Activated CD4-positive, alpha-beta T cell treated with anti-CD3 and anti-CD28 coated beads, Interleukin-2, amount 50 U/mL, for 48 hours (primary cell): ENCODE results near the gene NUP210.

ENCODE experiments used
- DNase-seq, 2 experiments: peaks; one replicate each; pipeline ENCODE4 v3.0.0-alpha.2; 2020

Gene NUP210

DNA sequence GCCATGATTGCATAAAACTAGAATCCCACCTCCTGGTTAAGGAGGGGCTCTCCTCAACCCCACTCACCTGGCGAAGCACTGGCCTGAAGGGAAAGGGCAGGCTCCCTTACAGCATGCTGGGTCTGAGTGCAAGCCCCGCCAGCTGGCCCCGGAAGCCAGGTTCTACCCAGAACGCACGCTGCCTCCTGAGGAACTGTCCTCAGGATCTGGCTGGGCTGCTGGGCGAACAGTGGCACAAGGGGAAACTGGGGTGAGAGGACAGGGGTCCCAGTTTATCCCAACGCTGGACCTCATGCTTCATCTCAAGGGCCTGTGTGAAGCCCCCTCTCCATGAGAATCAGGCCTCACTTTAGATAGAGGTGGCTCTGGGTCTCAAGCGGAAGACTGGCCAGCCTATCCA lies 47.5 kb downstream of the NUP210 start:
- no peak for DNase-seq

- no peak for DNase-seq
Observed at GRCh38 chr3:13372126-13372525, 48.0 kb downstream of the NUP210 start.

- DNase-seq: no peak
Observed at GRCh38 chr3:13371100-13372075, 48.7 kb downstream of the NUP210 start.

DNA sequence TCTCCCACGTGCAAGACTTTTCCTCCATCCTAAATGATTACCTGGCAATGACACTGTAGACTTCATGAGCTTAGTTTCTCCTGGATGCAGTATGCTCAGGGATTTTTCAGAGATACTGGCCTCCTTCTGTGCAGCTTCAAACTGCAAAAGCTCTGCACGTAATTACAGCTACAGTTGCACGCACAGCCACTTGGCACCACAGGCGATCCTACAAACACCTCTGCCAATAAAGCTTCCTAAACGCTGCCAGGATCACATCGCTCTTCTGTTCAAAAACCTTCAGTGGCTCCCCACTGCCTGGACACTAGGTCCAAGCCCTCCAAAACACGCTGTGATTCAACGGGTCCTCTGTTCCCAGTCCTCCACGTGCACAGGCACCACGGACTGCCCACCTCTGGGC lies 49.5 kb downstream of the NUP210 start:
- no peak for DNase-seq

- DNase-seq: no peak
Observed at GRCh38 chr3:13370055-13370454, 50.1 kb downstream of the NUP210 start.

DNA sequence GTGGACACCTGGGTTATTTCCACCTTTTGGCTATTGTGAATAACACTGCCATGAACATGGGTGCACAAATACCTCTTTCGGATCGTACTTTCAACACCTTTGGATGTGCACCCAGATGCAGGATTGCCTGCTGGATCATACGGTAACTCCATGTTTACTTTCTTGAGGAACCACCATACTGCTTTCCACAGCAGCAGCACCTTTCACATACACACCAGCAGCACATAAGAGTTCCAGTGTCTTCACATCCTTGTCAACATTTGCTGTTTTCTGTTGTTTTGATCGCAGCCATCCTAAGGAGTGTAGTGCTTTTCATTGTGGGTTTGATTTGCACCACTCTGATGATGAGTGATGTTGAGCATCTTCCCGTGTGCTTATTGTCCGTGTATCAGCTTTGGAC lies 51.3 kb downstream of the NUP210 start:
- DNase-seq: no peak

- no peak for DNase-seq
Observed at GRCh38 chr3:13367728-13368127, 52.4 kb downstream of the NUP210 start.

DNA sequence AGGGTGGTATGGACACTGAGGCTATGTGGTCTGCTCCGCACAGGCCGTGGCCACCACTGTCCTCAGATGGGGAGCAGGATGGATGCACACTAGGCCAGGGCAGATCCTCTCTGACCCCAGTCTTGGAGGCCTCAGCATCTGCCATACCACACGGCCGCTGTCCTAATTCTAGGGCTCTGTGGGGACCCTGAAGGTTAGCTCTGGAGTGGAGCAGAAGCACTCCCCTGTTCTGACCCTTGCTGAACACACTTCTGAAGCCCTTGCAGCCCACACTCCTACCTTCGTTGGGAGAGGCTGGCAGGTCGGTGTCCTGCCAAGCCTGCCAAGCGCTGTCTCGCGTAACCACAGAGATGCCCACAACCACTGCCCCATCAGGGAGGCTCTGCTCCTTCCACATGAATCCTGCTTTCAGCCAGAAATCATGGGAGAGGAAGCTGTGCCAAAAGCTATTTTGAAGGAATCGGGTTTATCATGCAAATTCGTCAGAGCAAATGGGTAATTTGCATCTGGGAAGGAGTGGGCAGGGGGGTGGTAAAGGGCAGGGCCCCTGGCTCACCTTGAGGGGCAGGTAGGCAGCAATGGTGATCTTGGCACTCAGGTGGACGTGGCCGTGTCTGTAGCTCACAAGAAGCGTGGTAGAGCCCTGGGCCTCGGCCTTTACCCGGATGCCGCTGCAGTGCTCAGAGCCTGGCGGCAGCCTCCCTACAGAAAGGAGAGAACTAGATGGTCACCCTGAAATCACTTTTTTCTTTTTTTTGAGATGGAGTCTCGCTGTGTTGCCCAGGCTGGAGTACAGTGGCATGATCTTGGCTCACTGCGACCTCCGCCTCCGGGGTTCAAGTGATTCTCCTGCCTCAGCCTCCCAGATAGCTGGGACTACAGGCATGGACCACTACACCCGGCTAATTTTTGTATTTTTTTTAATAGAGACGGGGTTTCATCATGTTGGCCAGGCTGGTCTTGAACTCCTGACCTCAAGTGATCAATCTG lies 54.4 kb downstream of the NUP210 start:
- DNase-seq: no peak

DNA sequence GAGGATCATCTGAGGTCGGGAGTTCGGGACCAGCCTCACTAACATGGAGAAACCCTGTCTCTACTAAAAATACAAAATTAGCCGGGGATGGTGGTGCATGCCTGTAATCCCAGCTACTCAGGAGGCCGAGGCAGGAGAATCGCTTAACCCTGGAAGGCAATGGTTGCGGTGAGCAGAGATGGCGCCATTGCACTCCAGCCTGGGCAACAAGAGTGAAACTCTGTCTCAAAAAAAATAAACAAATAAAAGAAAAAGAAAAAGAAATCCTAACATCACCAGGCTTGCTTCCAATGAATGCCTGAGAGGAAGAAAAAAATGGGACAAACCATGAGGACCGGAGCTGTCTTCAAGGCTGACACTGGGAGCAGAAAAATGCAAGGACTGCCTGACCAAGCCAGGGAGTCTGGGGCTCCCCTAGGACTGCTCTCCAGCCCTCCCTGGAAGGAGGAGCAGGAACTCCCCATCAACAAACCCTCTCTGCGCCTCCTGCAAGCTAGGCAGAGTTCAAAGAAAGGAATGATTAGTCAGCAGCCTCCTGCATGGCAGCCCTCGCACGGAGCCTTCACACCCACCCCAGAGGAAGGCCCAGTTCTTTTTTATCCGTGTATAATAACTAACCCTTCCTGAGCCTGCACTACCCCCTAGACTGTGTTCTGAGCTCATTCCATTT lies 55.4 kb downstream of the NUP210 start:
- DNase-seq: no peak

- DNase-seq: no peak
Observed at GRCh38 chr3:13362551-13362950, 57.6 kb downstream of the NUP210 start.

DNA sequence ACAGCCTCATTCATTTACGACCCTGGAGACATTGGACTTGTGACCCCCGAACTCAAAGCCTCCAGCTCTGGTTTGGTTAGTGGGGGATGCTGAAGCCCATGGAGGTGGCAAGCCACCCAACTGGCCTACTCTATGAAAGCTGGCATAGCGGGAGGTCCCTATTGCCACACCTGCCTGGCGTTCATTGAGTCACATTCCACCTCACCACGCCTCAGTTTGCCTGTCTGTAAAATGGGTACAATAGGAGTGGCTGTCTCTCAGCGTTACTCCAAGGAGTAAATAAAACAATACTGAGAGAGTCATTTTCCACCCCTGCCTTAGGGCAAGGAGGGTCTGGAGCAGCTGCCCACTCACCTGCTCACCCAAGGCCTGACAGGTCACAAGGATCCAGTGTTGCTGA lies 60.2 kb downstream of the NUP210 start:
- no peak for DNase-seq

DNA sequence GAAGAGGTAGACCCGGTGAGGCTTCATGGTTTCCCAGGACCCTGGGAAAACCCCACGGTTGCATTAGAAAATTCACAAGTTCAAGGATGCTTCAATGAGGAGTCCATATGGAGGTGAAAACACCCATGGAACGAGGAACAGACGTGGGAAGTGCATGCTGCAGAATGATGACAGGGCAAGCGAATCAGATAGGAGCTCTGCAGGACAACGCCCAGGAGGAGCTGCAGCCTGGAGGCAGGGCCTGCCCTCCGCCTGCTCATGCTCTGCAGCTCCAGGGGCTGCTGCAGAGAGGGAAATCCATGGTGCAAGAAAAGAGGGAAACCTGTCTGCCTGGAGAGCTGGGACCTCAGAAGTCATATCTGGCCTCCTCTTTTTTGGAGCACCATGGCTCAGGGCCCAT lies 61.5 kb downstream of the NUP210 start:
- no peak for DNase-seq

GRCh38 chr3:13358051-13358450 lies 62.1 kb downstream of the NUP210 start:
- DNase-seq: no peak

GRCh38 chr3:13357074-13357473 lies 63.0 kb downstream of the NUP210 start:
- DNase-seq: no peak

- no peak for DNase-seq
Observed at GRCh38 chr3:13353936-13354542, 66.1 kb downstream of the NUP210 start.

DNA sequence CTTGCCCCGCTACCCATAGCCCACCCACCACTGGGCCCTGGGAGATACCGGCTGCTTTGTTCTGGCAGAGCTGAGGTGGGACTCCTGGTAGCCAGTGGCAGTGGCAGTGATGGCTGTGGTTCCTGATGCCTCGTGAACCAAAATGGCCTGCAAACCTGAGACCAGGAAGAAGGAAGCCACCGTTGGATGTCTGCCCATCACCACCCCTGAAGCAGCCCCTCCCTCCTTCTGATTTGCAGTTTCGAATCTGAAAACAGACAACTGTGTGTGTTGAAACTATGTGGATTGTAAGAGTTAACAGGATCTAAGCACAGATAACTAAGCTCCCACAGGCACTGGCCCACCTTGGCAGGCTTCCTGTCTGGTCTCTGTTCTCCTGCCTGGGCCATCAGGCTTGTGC lies 66.6 kb downstream of the NUP210 start:
- DNase-seq: no peak

GRCh38 chr3:13352621-13353131 lies 67.4 kb downstream of the NUP210 start:
- peak; percentile 26 to 30 for DNase-seq

DNA sequence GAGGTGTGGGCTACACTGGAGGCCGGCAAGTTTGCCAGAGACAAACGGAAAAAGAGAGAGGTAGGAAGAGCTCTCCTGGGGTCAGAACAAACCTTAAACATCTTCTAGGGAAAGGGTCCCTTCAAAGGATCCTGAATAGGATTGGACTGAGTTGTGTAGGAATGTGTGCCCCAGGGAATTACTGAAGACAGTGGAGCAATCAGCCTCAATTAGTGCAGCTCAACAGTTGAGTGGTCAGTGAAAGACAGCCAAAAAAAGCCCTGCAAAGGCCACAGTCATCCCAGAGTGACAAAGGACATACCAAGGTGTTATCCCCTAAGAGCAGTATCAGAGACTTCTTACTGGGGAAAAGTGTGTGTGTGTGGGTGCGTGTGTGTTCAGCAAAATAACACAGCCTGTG lies 70.3 kb downstream of the NUP210 start:
- no peak for DNase-seq

GRCh38 chr3:13348661-13349396 lies 71.3 kb downstream of the NUP210 start:
- DNase-seq: no peak

GRCh38 chr3:13348100-13348499 lies 72.0 kb downstream of the NUP210 start:
- no peak for DNase-seq

DNA sequence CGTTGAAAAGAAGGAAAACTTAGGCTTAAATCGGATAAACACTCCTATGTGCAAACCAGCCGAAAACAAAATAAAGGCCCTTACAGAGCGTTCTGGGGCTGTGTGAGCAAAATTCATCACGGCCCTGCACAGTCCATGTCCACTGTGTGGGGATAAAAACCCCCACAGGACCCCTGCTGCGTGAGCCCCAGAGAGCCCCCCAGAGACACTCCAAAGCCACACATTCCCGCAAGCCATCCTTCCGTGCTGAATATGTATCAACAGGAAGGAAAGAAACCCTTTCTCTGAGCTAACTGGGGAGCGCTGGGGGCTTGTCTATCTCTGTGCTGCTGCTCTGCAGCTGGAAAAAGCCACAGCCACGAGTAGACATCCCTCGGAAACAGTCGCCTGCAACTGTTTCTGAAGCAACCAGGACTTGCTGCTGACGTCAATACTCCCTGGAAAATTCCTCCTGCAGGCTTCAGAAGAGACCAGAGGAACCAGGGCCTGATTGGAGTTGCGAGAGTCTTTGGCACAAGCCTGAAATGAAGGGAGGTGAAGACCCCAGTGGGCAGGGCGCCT lies 72.7 kb downstream of the NUP210 start:
- no peak for DNase-seq
